ENCODE results near the gene FAM174C.
"Not testable (repeated sequence)": the region's sequence is repeated elsewhere in the genome, so short reads cannot be mapped to it uniquely, and the experiment has no call there.

The FAM174C gene

DNA sequence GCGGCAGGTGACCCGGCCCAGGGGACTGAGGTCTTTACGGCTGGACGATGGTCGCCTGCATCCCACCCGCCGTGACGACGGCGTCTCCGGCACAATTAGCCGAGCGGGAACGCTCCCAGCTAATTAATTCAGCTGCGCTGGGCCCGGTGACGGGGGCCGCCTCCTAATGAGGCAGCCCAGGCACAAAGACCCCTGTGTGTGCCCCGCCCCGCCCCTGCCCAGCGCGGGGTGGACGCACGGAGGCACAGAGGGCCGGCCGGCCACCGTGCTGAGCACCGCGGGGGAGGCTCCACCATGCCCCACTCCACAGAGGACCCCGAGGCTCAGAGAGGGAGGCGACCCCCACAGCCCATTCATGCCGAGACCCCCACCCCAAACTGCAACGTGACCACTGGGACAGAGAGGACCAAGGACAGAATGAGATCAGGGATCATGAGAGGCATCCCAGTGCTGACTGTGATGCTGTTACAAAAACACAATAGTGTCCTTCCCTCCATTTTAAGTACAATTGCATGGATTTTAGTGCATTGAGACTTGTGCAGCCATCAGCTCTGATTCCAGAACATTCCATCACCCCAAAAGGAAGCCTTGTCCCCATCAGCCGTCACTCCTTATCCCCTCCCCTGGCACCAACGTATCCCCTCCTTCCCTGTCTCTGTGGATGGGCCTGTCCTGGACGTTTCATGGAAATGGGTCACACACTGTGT lies 27.4 kb downstream of the FAM174C start:
- Mint-ChIP-seq H3K36me3 (ENCODE audit: low read depth) (peaks cover 4% of the 10 kb centered on the region), H3K4me3 (no peak overlapping the region), H3K27me3 (ENCODE audit: low read depth) (peaks cover 1% of the 10 kb centered on the region), H3K4me1 (no peaks in the 10 kb centered on the region), H3K27ac (no peak overlapping the region), H3K9me3 (no peaks in the 10 kb centered on the region)
- TF ChIP-seq, protein P1, sequence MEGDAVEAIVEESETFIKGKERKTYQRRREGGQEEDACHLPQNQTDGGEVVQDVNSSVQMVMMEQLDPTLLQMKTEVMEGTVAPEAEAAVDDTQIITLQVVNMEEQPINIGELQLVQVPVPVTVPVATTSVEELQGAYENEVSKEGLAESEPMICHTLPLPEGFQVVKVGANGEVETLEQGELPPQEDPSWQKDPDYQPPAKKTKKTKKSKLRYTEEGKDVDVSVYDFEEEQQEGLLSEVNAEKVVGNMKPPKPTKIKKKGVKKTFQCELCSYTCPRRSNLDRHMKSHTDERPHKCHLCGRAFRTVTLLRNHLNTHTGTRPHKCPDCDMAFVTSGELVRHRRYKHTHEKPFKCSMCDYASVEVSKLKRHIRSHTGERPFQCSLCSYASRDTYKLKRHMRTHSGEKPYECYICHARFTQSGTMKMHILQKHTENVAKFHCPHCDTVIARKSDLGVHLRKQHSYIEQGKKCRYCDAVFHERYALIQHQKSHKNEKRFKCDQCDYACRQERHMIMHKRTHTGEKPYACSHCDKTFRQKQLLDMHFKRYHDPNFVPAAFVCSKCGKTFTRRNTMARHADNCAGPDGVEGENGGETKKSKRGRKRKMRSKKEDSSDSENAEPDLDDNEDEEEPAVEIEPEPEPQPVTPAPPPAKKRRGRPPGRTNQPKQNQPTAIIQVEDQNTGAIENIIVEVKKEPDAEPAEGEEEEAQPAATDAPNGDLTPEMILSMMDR (IDR thresholded peaks at IDR 0.05; ENCODE audit: unreplicated experiment in 3 of 3) = no peak

GRCh38 chr19:1304197-1304924 lies 29.0 kb downstream of the FAM174C start:
- H3K27ac Mint-ChIP-seq = no peak overlapping the region
- peaks cover 4% of the 10 kb centered on the region for H3K36me3 Mint-ChIP-seq (ENCODE audit: low read depth)
- no peaks in the 10 kb centered on the region for H3K27me3 Mint-ChIP-seq (ENCODE audit: low read depth)
- TF ChIP-seq, protein P1 (IDR thresholded peaks at IDR 0.05; ENCODE audit: unreplicated experiment in 3 of 3) = no peak
- no peaks in the 10 kb centered on the region for H3K9me3 Mint-ChIP-seq
- H3K4me1 Mint-ChIP-seq = no peaks in the 10 kb centered on the region
- H3K4me3 Mint-ChIP-seq = no peak overlapping the region

DNA sequence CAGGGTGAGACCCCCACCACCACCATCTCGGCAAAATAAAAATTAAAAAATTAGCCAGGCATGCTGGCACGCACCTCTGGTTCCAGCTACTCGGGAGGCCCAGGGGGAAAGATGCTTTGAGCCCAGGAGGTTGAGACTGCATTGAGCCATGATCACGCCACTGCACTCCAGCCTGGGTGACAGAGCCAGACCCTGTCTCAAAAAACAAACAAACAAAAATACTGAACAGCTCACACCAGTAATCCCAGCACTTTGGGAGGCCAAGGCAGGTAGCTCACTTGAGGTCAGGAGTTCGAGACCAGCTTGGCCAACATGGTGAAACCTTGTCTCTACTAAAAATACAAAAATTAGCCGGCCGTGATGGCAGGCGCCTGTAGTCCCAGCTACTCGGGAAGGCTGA lies 30.0 kb downstream of the FAM174C start:
- not testable (repeated sequence) for H3K27ac Mint-ChIP-seq; H3K36me3 Mint-ChIP-seq (ENCODE audit: low read depth); H3K4me3 Mint-ChIP-seq; H3K9me3 Mint-ChIP-seq; H3K4me1 Mint-ChIP-seq; H3K27me3 Mint-ChIP-seq (ENCODE audit: low read depth)

GRCh38 chr19:1307320-1307719 lies 32.0 kb downstream of the FAM174C start:
- H3K4me1 Mint-ChIP-seq = no peaks in the 10 kb centered on the region
- H3K36me3 Mint-ChIP-seq (ENCODE audit: low read depth) = no peaks in the 10 kb centered on the region
- H3K4me3 Mint-ChIP-seq = no peak overlapping the region
- H3K9me3 Mint-ChIP-seq = no peaks in the 10 kb centered on the region
- TF ChIP-seq, protein P1 (IDR thresholded peaks at IDR 0.05; ENCODE audit: unreplicated experiment in 3 of 3) = no peak
- no peak overlapping the region for H3K27ac Mint-ChIP-seq
- no peaks in the 10 kb centered on the region for H3K27me3 Mint-ChIP-seq (ENCODE audit: low read depth)

DNA sequence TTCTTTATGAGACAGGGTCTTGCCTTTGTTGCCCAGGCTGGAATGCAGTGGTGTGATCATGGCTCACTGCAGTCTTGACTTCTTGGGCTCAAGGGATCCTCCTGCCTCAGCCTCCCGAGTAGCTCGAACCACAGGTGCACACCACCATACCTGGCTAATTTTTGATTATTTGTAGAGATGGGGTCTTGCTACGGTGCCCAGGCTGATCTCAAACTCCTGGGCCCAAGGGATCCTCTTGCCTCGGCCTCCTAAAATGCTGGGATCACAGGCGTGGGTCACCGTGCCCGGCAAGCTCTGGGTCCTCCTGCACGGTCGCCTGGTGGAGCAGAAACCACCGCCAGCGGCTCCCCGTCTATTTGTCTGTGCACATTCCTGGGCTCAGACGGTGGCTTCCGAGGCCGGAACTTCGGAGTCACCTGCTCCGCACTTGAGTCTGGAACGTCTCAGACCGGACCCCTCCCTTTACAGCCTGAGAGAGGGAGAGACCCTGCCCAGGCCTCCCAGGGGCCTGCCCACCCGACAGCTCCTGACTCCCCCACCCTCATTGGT lies 32.5 kb downstream of the FAM174C start:
- H3K36me3 Mint-ChIP-seq (ENCODE audit: low read depth) = no peaks in the 10 kb centered on the region
- TF ChIP-seq, protein P1 (IDR thresholded peaks at IDR 0.05; ENCODE audit: unreplicated experiment in 3 of 3) = no peak
- H3K27ac Mint-ChIP-seq = no peak overlapping the region
- H3K9me3 Mint-ChIP-seq = no peaks in the 10 kb centered on the region
- H3K4me1 Mint-ChIP-seq = no peaks in the 10 kb centered on the region
- H3K4me3 Mint-ChIP-seq = no peak overlapping the region
- no peaks in the 10 kb centered on the region for H3K27me3 Mint-ChIP-seq (ENCODE audit: low read depth)

DNA sequence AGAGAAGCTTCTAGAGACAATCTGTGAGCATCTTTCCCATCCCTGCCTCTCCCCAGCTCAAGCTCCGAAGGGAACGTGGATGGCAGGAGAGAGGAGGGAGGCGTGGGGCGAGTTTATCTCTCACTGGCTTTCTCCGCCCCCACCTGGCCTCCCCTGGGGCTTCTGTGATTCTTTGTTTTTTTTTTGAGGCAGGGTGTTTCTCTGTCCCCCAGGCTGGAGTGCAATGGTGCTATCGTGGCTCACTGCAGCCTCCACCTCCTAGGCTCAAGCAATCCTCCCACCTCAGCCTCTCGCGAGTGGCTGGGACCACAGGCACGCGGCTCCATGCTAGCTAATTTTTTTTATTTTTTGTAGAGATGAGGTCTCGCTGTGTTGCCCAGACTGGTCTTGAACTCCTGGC lies 33.4 kb downstream of the FAM174C start:
- Mint-ChIP-seq H3K27me3 (ENCODE audit: low read depth) (peaks cover 3% of the 10 kb centered on the region), H3K4me1 (no peaks in the 10 kb centered on the region), H3K9me3 (no peaks in the 10 kb centered on the region), H3K27ac (no peak overlapping the region), H3K36me3 (ENCODE audit: low read depth) (no peaks in the 10 kb centered on the region), H3K4me3 (no peak overlapping the region)
- TF ChIP-seq, protein P1 (IDR thresholded peaks at IDR 0.05; ENCODE audit: unreplicated experiment in 3 of 3) = no peak
